ENCODE data around the gene MIPOL1.

DNA sequence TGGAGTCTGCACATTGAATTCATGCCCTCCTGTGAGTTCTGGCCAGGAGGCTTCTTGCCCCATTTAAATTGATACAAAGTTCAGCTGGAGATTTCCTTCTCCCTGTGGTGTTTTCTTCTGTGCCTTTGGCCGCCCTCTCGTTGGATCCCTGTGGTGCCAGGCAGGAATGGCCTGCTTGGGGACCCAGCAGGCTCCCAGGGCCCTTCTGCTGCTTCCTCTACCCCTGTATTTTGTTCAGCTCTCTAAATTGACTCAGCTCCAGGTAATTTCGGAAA lies 200.1 kb downstream of the MIPOL1 start:
- TF ChIP-seq RCOR1 (IDR thresholded peaks at IDR 0.05; ENCODE audit: insufficient replicate concordance, low read length), result no peak
- no peak for TF ChIP-seq MAFK (IDR thresholded peaks at IDR 0.05; ENCODE audit: low read depth, low read length)
- TF ChIP-seq, protein P1, sequence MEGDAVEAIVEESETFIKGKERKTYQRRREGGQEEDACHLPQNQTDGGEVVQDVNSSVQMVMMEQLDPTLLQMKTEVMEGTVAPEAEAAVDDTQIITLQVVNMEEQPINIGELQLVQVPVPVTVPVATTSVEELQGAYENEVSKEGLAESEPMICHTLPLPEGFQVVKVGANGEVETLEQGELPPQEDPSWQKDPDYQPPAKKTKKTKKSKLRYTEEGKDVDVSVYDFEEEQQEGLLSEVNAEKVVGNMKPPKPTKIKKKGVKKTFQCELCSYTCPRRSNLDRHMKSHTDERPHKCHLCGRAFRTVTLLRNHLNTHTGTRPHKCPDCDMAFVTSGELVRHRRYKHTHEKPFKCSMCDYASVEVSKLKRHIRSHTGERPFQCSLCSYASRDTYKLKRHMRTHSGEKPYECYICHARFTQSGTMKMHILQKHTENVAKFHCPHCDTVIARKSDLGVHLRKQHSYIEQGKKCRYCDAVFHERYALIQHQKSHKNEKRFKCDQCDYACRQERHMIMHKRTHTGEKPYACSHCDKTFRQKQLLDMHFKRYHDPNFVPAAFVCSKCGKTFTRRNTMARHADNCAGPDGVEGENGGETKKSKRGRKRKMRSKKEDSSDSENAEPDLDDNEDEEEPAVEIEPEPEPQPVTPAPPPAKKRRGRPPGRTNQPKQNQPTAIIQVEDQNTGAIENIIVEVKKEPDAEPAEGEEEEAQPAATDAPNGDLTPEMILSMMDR (conservative IDR thresholded peaks at IDR 0.05; ENCODE audit: low read depth, low read length), result no peak
- no peak for TF ChIP-seq POLR2A (IDR thresholded peaks at IDR 0.05; ENCODE audit: low read depth, low read length)
- no peak for TF ChIP-seq CEBPB (IDR thresholded peaks at IDR 0.05; ENCODE audit: low read depth, low read length)
- no peak for TF ChIP-seq FOS (IDR thresholded peaks at IDR 0.05; ENCODE audit: low read depth, low read length)
- no peak for TF ChIP-seq RFX5 (IDR thresholded peaks at IDR 0.05; ENCODE audit: low read depth, low read length)
- TF ChIP-seq MXI1 (IDR thresholded peaks at IDR 0.05; ENCODE audit: borderline replicate concordance, low read depth, low read length), result no peak
- no peak for TF ChIP-seq SMC3 (IDR thresholded peaks at IDR 0.05; ENCODE audit: low read depth, low read length)
- no peak for TF ChIP-seq BHLHE40 (IDR thresholded peaks at IDR 0.05; ENCODE audit: low read depth, low read length)
- TF ChIP-seq, protein P2, sequence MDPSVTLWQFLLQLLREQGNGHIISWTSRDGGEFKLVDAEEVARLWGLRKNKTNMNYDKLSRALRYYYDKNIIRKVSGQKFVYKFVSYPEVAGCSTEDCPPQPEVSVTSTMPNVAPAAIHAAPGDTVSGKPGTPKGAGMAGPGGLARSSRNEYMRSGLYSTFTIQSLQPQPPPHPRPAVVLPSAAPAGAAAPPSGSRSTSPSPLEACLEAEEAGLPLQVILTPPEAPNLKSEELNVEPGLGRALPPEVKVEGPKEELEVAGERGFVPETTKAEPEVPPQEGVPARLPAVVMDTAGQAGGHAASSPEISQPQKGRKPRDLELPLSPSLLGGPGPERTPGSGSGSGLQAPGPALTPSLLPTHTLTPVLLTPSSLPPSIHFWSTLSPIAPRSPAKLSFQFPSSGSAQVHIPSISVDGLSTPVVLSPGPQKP (IDR thresholded peaks at IDR 0.05; ENCODE audit: borderline replicate concordance, low read depth, low read length), result no peak
